IMR-90 (cell line): Measurements from ENCODE around the gene SMC4. TPM values are rescaled to one million over a fixed set of nuclear protein-coding genes. Genes with fewer than 3 reads are reported as not detected.

Experiments used
- ATAC-seq: fragments of 200-7000 bp; cut with Tn5 transposase; 2 replicates; pipeline ENCODE4 v1.9.1; 2020; ENCODE audit warnings: low read depth, mild to moderate bottlenecking, moderate library complexity
- BruUV-seq: library from RNA; stranded (reverse); fragments of 400-500 nt; replicated peaks from 2 replicates; lab custom pipeline; 2021; lab: Mats Ljungman, UMichigan
- CTCF ChIA-PET: fragments of 300-600 bp; formaldehyde crosslinking; extraction: SDS; loops from one replicate; lab custom pipeline; 2021; ENCODE audit warnings: antibody characterized with exemption; lab: Yijun Ruan, JAX
- POLR2A ChIA-PET: fragments of 300-600 bp; sonication (Branson Sonifier 250); formaldehyde crosslinking; loops from one replicate; lab custom pipeline; 2022; ENCODE audit warnings: antibody characterized with exemption; ENCODE audit not compliant: unreplicated experiment; lab: Charles Lee
- DNase-seq: peaks from one replicate; pipeline ENCODE4 v3.0.0; 2013
- H2AFZ ChIP-seq: replicated peaks from 2 replicates; pipeline ENCODE3; 2013; ENCODE audit warnings: low read length, mild to moderate bottlenecking; ENCODE audit not compliant: poor library complexity
- H2AK5ac ChIP-seq: 2 replicates; pipeline ENCODE4 v1.6.1; 2013; ENCODE audit warnings: low read depth, low read length, inconsistent platforms
- H2AK9ac ChIP-seq: replicated peaks from 2 replicates; pipeline ENCODE3; 2013; ENCODE audit warnings: mild to moderate bottlenecking, low read depth, low read length, moderate library complexity; ENCODE audit not compliant: poor library complexity
- H2BK120ac ChIP-seq: 2 replicates; pipeline ENCODE4 v1.6.1; 2013; ENCODE audit warnings: low read depth, low read length, inconsistent platforms
- H2BK15ac ChIP-seq: 3 replicates; pipeline ENCODE4 v1.6.1; 2013; ENCODE audit warnings: low read depth, low read length, inconsistent platforms
- H2BK20ac ChIP-seq: 2 replicates; pipeline ENCODE4 v1.6.1; 2013; ENCODE audit warnings: low read depth, mild to moderate bottlenecking, inconsistent platforms, low read length, moderate library complexity
- H2BK5ac ChIP-seq: 2 replicates; pipeline ENCODE4 v1.6.1; 2013; ENCODE audit warnings: mild to moderate bottlenecking, low read depth, low read length, inconsistent platforms; ENCODE audit not compliant: poor library complexity, severe bottlenecking
- H3K14ac ChIP-seq: replicated peaks from 2 replicates; pipeline ENCODE4 v1.6.1; 2013; ENCODE audit warnings: low read depth, low read length, inconsistent platforms
- H3K18ac ChIP-seq: 2 replicates; pipeline ENCODE4 v1.6.1; 2013; ENCODE audit warnings: low read depth, low read length, control low read depth
- H3K23ac ChIP-seq: 2 replicates; pipeline ENCODE4 v1.6.1; 2013; ENCODE audit warnings: low read depth, low read length, inconsistent platforms
- H3K27ac ChIP-seq: 2 replicates; pipeline ENCODE4 v1.5.1; 2013; ENCODE audit warnings: mild to moderate bottlenecking, control low read depth, low read length; ENCODE audit not compliant: insufficient read depth
- H3K27me3 ChIP-seq: 2 replicates; pipeline ENCODE4 v1.6.1; 2013; ENCODE audit warnings: low read length; ENCODE audit not compliant: control insufficient read depth, insufficient read depth
- H3K36me3 ChIP-seq: 2 replicates; pipeline ENCODE4 v1.6.1; 2013; ENCODE audit warnings: low read length, mixed read lengths; ENCODE audit not compliant: control insufficient read depth, insufficient read depth
- H3K4ac ChIP-seq: 2 replicates; pipeline ENCODE4 v1.6.1; 2013; ENCODE audit warnings: low read depth, low read length, inconsistent platforms
- H3K4me1 ChIP-seq: 2 replicates; pipeline ENCODE4 v1.6.1; 2013; ENCODE audit warnings: low read length, mixed read lengths; ENCODE audit not compliant: control insufficient read depth, insufficient read depth
- H3K4me2 ChIP-seq: 2 replicates; pipeline ENCODE4 v1.6.1; 2013; ENCODE audit warnings: low read depth, mild to moderate bottlenecking, control low read depth, low read length, moderate library complexity
- H3K4me3 ChIP-seq: 2 replicates; pipeline ENCODE4 v1.5.1; 2013; ENCODE audit warnings: low read depth, mild to moderate bottlenecking, control low read depth, low read length, moderate library complexity; ENCODE audit not compliant: insufficient read depth
- H3K56ac ChIP-seq: 2 replicates; pipeline ENCODE4 v1.6.1; 2013; ENCODE audit warnings: low read length, inconsistent platforms; ENCODE audit not compliant: insufficient read depth; ENCODE audit errors: extremely low read depth
- H3K79me1 ChIP-seq, 2 experiments: 2 replicates each; pipeline ENCODE4 v1.6.1; 2013; ENCODE audit warnings: low read length in 2 of 2, inconsistent platforms in 1 of 2, low read depth in 1 of 2
- H3K9ac ChIP-seq: 2 replicates; pipeline ENCODE4 v1.6.1; 2013; ENCODE audit warnings: low read depth, low read length, control low read depth
- H3K9me1 ChIP-seq: 2 replicates; pipeline ENCODE4 v1.6.1; 2013; ENCODE audit warnings: low read length, inconsistent platforms; ENCODE audit not compliant: insufficient read depth
- H3K9me3 ChIP-seq: 2 replicates; pipeline ENCODE4 v1.6.1; 2013; ENCODE audit warnings: low read length; ENCODE audit not compliant: control insufficient read depth, insufficient read depth
- H4K20me1 ChIP-seq: 2 replicates; pipeline ENCODE4 v1.6.1; 2013; ENCODE audit warnings: low read length, inconsistent platforms; ENCODE audit not compliant: insufficient read depth
- H4K5ac ChIP-seq: 2 replicates; pipeline ENCODE4 v1.6.1; 2013; ENCODE audit warnings: mild to moderate bottlenecking, low read depth, low read length, control low read depth
- H4K8ac ChIP-seq, 2 experiments: 2 replicates each; pipeline ENCODE4 v1.6.1; 2013; ENCODE audit warnings: low read depth in 2 of 2, low read length in 2 of 2, control low read depth in 1 of 2, inconsistent platforms in 1 of 2
- H4K91ac ChIP-seq: 2 replicates; pipeline ENCODE4 v1.6.1; 2013; ENCODE audit warnings: low read depth, low read length, inconsistent platforms; ENCODE audit not compliant: insufficient read depth
- BHLHE40 ChIP-seq: fragments of 150-350 bp; IDR thresholded peaks from 2 replicates; pipeline ENCODE4 v1.6.1; 2016; ENCODE audit warnings: mild to moderate bottlenecking, low read depth, low read length
- CEBPB ChIP-seq: IDR thresholded peaks from 2 replicates; pipeline ENCODE4 v1.6.1; 2012; ENCODE audit warnings: low read depth, low read length, improper control_type of control experiment
- CHD1 ChIP-seq: IDR thresholded peaks from 2 replicates; pipeline ENCODE4 v1.6.1; 2012; ENCODE audit warnings: low read depth, low read length, improper control_type of control experiment
- FOS ChIP-seq: fragments of 150-350 bp; IDR thresholded peaks from 2 replicates; pipeline ENCODE4 v1.6.1; 2016; ENCODE audit warnings: low read depth, low read length
- MAFK ChIP-seq: IDR thresholded peaks from 2 replicates; pipeline ENCODE4 v1.6.1; 2012; ENCODE audit warnings: low read depth, low read length, improper control_type of control experiment
- MAZ ChIP-seq: IDR thresholded peaks from 2 replicates; pipeline ENCODE4 v1.6.1; 2012; ENCODE audit warnings: low read depth, mild to moderate bottlenecking, low read length, improper control_type of control experiment, moderate library complexity, borderline replicate concordance
- NFE2L2 ChIP-seq: fragments of 150-350 bp; IDR thresholded peaks from 2 replicates; pipeline ENCODE4 v1.6.1; 2016; ENCODE audit warnings: low read depth, mild to moderate bottlenecking, low read length
- POLR2A ChIP-seq: IDR thresholded peaks from 2 replicates; pipeline ENCODE4 v1.6.1; 2012; ENCODE audit warnings: mild to moderate bottlenecking, low read depth, low read length
- RAD21 ChIP-seq: IDR thresholded peaks from 2 replicates; pipeline ENCODE4 v1.6.1; 2012; ENCODE audit warnings: low read length, improper control_type of control experiment
- RCOR1 ChIP-seq: IDR thresholded peaks from 2 replicates; pipeline ENCODE4 v1.6.1; 2012; ENCODE audit warnings: mild to moderate bottlenecking, low read length, improper control_type of control experiment; ENCODE audit not compliant: insufficient replicate concordance
- RFX5 ChIP-seq: IDR thresholded peaks from 2 replicates; pipeline ENCODE4 v1.8.0; 2012; ENCODE audit warnings: low read depth, mild to moderate bottlenecking, low read length, moderate library complexity
- SMC3 ChIP-seq: fragments of 150-350 bp; IDR thresholded peaks from 2 replicates; pipeline ENCODE4 v1.6.1; 2016; ENCODE audit warnings: low read depth, mild to moderate bottlenecking, antibody characterized with exemption, low read length, moderate library complexity
- WGBS, 2 experiments: methylation state at CpG; one replicate each; pipeline versions ENCODE4 v1.1.5 to v1.1.7; 2013; ENCODE audit warnings: missing lambda C conversion rate in 2 of 2; ENCODE audit not compliant: insufficient read length in 1 of 2; ENCODE audit errors: extremely low coverage in 2 of 2; 5-methylcytosine and 5-hydroxymethylcytosine counted together
- dilution Hi-C: fragments of 300-500 bp; cut with HindIII; formaldehyde crosslinking; loops from one replicate; pipeline ENCODE4 v1.14.3; 2018; ENCODE audit warnings: low sequenced_read_pairs; ENCODE audit not compliant: unreplicated experiment
- in situ Hi-C: fragments of 300-500 bp; cut with MboI; formaldehyde crosslinking; loops from 3 replicates; pipeline ENCODE4 v1.14.3; 2019; ENCODE audit warnings: low sequenced_read_pairs, inconsistent platforms, mixed read lengths
- intact Hi-C: fragments of 100-400 bp; cut with micrococcal nuclease; formaldehyde crosslinking; loops from 2 replicates; pipeline ENCODE4 v1.10.0; 2022
- polyA plus RNA-seq, 3 experiments: library from polyadenylated mRNA; depleted of rRNA; stranded (reverse); fragments of >200 nt; gene quantifications; 2 replicates each; pipeline ENCODE4 v1.2.3, GENCODE V29; 2012; ENCODE audit warnings: low replicate concordance in 1 of 3
- total RNA-seq: library from RNA; depleted of rRNA; stranded (reverse); fragments of >200 nt; gene quantifications from 2 replicates; pipeline ENCODE4 v1.2.3, GENCODE V29; 2012
- TF ChIP-seq, protein P1 (sequence below): fragments of 150-350 bp; IDR thresholded peaks from 2 replicates; pipeline ENCODE4 v1.6.1; 2017; ENCODE audit warnings: mild to moderate bottlenecking, antibody characterized with exemption, low read length, low read depth
- TF ChIP-seq, protein P2 (sequence below): fragments of 150-350 bp; IDR thresholded peaks from 2 replicates; pipeline ENCODE4 v1.6.1; 2016; ENCODE audit warnings: low read depth, mild to moderate bottlenecking, low read length, moderate library complexity, borderline replicate concordance
- TF ChIP-seq, protein P3 (sequence below): conservative IDR thresholded peaks from 2 replicates; pipeline ENCODE4 v1.5.1; 2012; ENCODE audit warnings: mild to moderate bottlenecking, low read depth, low read length, improper control_type of control experiment

The SMC4 gene
- total and polyA plus RNA-seq, 2 of the 4 experiments (the other 2 are of a cell fraction), result 48.8 to 50.1 TPM

- BruUV-seq, result no TSS peak
- no peak overlapping the region for H2AK9ac ChIP-seq
- no peak overlapping the region for H3K4me3 ChIP-seq
- H4K91ac ChIP-seq, result no peak overlapping the region
- H3K4me1 ChIP-seq, result peaks cover 3% of the 10 kb centered on the region
- POLR2A ChIA-PET, result no interaction called here
- no peak overlapping the region for H3K23ac ChIP-seq
- in situ Hi-C loops, result loop anchor here (10.0 to 25.0 kb wide), 3 partner anchors 249 to 526 kb away; no protein-coding TSS in a partner anchor
- dilution Hi-C loops, result no loop called here
- no peak overlapping the region for H3K27ac ChIP-seq
- no CpG with 5 or more reads among the region's 3 CpGs for WGBS, 2 experiments
- peaks cover 11% of the 10 kb centered on the region for H3K36me3 ChIP-seq
- H3K9me3 ChIP-seq, result no peaks in the 10 kb centered on the region
- no peak overlapping the region for H4K5ac ChIP-seq
- CTCF ChIA-PET, result interaction anchor here (0.7 to 1.3 kb wide), 7 partner anchors 15 to 391 kb away, joined by 3 to 5 read pairs (median 4); no protein-coding TSS in a partner anchor
- H2BK120ac ChIP-seq, result no peak overlapping the region
- H3K4me2 ChIP-seq, result no peak overlapping the region
- peaks cover 23 to 28% of the 10 kb centered on the region in 2 experiments for H3K79me1 ChIP-seq
- H2AK5ac ChIP-seq, result no peak overlapping the region
- H2AFZ ChIP-seq, result no peak overlapping the region
- no peak overlapping the region for H3K18ac ChIP-seq
- H3K27me3 ChIP-seq, result no peaks in the 10 kb centered on the region
- intact Hi-C loops, result loop anchor here (1.0 to 10.0 kb wide), 6 partner anchors 250 to 649 kb away; no protein-coding TSS in a partner anchor
- no peak overlapping the region for H3K56ac ChIP-seq
- no peaks in the 10 kb centered on the region for H3K9me1 ChIP-seq
- no peak overlapping the region for H2BK15ac ChIP-seq
- no peak overlapping the region for H3K14ac ChIP-seq
- H3K4ac ChIP-seq, result no peak overlapping the region
- peak; percentile 91 for ATAC-seq
- no peaks in the 10 kb centered on the region for H4K20me1 ChIP-seq
- no peak overlapping the region for H2BK20ac ChIP-seq
- no peak overlapping the region for H2BK5ac ChIP-seq
- H3K9ac ChIP-seq, result no peak overlapping the region
- DNase-seq, result peak; percentile 84
- no peak overlapping the region for H4K8ac ChIP-seq
- TF ChIP-seq BHLHE40 (no peak), CEBPB (no peak), RAD21 (peak; percentile 84), MAZ (no peak), NFE2L2 (no peak), RCOR1 (no peak), POLR2A (no peak), MAFK (no peak), SMC3 (peak; percentile 72), RFX5 (no peak), CHD1 (no peak), FOS (no peak)
- TF ChIP-seq, protein P1, sequence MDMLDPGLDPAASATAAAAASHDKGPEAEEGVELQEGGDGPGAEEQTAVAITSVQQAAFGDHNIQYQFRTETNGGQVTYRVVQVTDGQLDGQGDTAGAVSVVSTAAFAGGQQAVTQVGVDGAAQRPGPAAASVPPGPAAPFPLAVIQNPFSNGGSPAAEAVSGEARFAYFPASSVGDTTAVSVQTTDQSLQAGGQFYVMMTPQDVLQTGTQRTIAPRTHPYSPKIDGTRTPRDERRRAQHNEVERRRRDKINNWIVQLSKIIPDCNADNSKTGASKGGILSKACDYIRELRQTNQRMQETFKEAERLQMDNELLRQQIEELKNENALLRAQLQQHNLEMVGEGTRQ, result no peak
- TF ChIP-seq, protein P2, sequence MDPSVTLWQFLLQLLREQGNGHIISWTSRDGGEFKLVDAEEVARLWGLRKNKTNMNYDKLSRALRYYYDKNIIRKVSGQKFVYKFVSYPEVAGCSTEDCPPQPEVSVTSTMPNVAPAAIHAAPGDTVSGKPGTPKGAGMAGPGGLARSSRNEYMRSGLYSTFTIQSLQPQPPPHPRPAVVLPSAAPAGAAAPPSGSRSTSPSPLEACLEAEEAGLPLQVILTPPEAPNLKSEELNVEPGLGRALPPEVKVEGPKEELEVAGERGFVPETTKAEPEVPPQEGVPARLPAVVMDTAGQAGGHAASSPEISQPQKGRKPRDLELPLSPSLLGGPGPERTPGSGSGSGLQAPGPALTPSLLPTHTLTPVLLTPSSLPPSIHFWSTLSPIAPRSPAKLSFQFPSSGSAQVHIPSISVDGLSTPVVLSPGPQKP, result no peak
- TF ChIP-seq, protein P3, sequence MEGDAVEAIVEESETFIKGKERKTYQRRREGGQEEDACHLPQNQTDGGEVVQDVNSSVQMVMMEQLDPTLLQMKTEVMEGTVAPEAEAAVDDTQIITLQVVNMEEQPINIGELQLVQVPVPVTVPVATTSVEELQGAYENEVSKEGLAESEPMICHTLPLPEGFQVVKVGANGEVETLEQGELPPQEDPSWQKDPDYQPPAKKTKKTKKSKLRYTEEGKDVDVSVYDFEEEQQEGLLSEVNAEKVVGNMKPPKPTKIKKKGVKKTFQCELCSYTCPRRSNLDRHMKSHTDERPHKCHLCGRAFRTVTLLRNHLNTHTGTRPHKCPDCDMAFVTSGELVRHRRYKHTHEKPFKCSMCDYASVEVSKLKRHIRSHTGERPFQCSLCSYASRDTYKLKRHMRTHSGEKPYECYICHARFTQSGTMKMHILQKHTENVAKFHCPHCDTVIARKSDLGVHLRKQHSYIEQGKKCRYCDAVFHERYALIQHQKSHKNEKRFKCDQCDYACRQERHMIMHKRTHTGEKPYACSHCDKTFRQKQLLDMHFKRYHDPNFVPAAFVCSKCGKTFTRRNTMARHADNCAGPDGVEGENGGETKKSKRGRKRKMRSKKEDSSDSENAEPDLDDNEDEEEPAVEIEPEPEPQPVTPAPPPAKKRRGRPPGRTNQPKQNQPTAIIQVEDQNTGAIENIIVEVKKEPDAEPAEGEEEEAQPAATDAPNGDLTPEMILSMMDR, result peak; percentile 89
Measured at GRCh38 chr3:160413613-160414248, 14.3 kb downstream of the SMC4 start.
